GM21723 (cell line): ENCODE data around the gene QPCT.
"Not testable (repeated sequence)": the region's sequence is repeated elsewhere in the genome, so short reads cannot be mapped to it uniquely, and the experiment has no call there.

Experiments used
- ATAC-seq: cut with Tn5 transposase; IDR thresholded peaks from one replicate; pipeline ENCODE4 v1.9.1; 2021; ENCODE audit warnings: mild to moderate bottlenecking, moderate library complexity; ENCODE audit not compliant: unreplicated experiment

Gene QPCT

GRCh38 chr2:37357530-37357929, 13.1 kb downstream of the QPCT start:
- ATAC-seq: no peak

GRCh38 chr2:37358466-37358865, 14.0 kb downstream of the QPCT start:
- ATAC-seq: no peak

GRCh38 chr2:37361216-37361815, 16.9 kb downstream of the QPCT start:
- no peak for ATAC-seq

- ATAC-seq: no peak
These were observed 17.7 kb downstream of the QPCT start for GRCh38 chr2:37361994-37362698.

- ATAC-seq: no peak
These were observed 19.9 kb downstream of the QPCT start for GRCh38 chr2:37364351-37364750.

GRCh38 chr2:37365669-37366068, 21.2 kb downstream of the QPCT start:
- ATAC-seq: peak; percentile 91

GRCh38 chr2:37366773-37367172, 22.3 kb downstream of the QPCT start:
- ATAC-seq: no peak

GRCh38 chr2:37367310-37367709, 22.9 kb downstream of the QPCT start:
- ATAC-seq: no peak

- ATAC-seq: no peak
These were observed 23.6 kb downstream of the QPCT start for GRCh38 chr2:37367984-37368383.

- no peak for ATAC-seq
These were observed 26.2 kb downstream of the QPCT start for GRCh38 chr2:37370666-37371065.

- ATAC-seq: no peak
These were observed 27.6 kb downstream of the QPCT start for GRCh38 chr2:37372000-37372399.

- peak; percentile 21 for ATAC-seq
These were observed 31.4 kb downstream of the QPCT start for GRCh38 chr2:37375741-37376288.

GRCh38 chr2:37376421-37377186, 32.2 kb downstream of the QPCT start:
- peak; percentile 95 for ATAC-seq

- ATAC-seq: no peak
These were observed 32.7 kb downstream of the QPCT start for GRCh38 chr2:37377187-37377532.

- ATAC-seq: no peak
These were observed 34.0 kb downstream of the QPCT start for GRCh38 chr2:37378411-37378810.

- no peak for ATAC-seq
These were observed 35.5 kb downstream of the QPCT start for GRCh38 chr2:37379881-37380296.

GRCh38 chr2:37380787-37381186, 36.4 kb downstream of the QPCT start:
- ATAC-seq: not testable (repeated sequence)

GRCh38 chr2:37384261-37384660, 39.8 kb downstream of the QPCT start:
- not testable (repeated sequence) for ATAC-seq

GRCh38 chr2:37387148-37387835, 42.9 kb downstream of the QPCT start:
- ATAC-seq: no peak

- no peak for ATAC-seq
These were observed 43.6 kb downstream of the QPCT start for GRCh38 chr2:37388074-37388473.

- no peak for ATAC-seq
These were observed 45.0 kb downstream of the QPCT start for GRCh38 chr2:37389395-37389794.
